Glutamatergic neuron (in vitro differentiated cells): ENCODE results near the gene FBXO2. TPM values are rescaled to one million over a fixed set of nuclear protein-coding genes. Genes with fewer than 3 reads are reported as not detected.

Experiments
- DNase-seq: peaks from one replicate; pipeline ENCODE4 v3.0.0; 2022
- H3K27ac Mint-ChIP-seq: one replicate; pipeline ENCODE4 v1.8.0; 2020; ENCODE audit warnings: mild to moderate bottlenecking, mixed read lengths, inconsistent platforms; ENCODE audit not compliant: unreplicated experiment
- H3K27me3 Mint-ChIP-seq: one replicate; pipeline ENCODE4 v1.8.0; 2020; ENCODE audit warnings: mild to moderate bottlenecking, moderate library complexity, mixed read lengths, inconsistent platforms; ENCODE audit not compliant: unreplicated experiment
- H3K36me3 Mint-ChIP-seq: one replicate; pipeline ENCODE4 v1.8.0; 2020; ENCODE audit warnings: mild to moderate bottlenecking, mixed read lengths, inconsistent platforms; ENCODE audit not compliant: unreplicated experiment
- H3K4me1 Mint-ChIP-seq: one replicate; pipeline ENCODE4 v1.8.0; 2020; ENCODE audit warnings: mild to moderate bottlenecking, low read depth, mixed read lengths, inconsistent platforms; ENCODE audit not compliant: unreplicated experiment
- H3K4me3 Mint-ChIP-seq: one replicate; pipeline ENCODE4 v1.8.0; 2020; ENCODE audit warnings: mild to moderate bottlenecking, mixed read lengths, inconsistent platforms; ENCODE audit not compliant: unreplicated experiment
- H3K9me3 Mint-ChIP-seq: one replicate; pipeline ENCODE4 v1.8.0; 2020; ENCODE audit warnings: mild to moderate bottlenecking, moderate library complexity, mixed read lengths, inconsistent platforms; ENCODE audit not compliant: unreplicated experiment
- total RNA-seq: library from RNA; stranded (reverse); fragmentation: NEBNext Ultra II Directional; extraction: Animal tissue kit (Norgen Biotek cat#: 25700); gene quantifications from one replicate; pipeline ENCODE4 v1.2.1, GENCODE V29; 2021; ENCODE audit not compliant: unreplicated experiment
- TF ChIP-seq, protein P1 (sequence below): fragments of 200-600 bp; sonication (generic); IDR thresholded peaks from one replicate; pipeline ENCODE4 v1.5.0; 2021; ENCODE audit not compliant: partially characterized antibody, unreplicated experiment

Gene FBXO2
- total RNA-seq, 1 donor from 2014 or later, result 22.2 TPM

DNA sequence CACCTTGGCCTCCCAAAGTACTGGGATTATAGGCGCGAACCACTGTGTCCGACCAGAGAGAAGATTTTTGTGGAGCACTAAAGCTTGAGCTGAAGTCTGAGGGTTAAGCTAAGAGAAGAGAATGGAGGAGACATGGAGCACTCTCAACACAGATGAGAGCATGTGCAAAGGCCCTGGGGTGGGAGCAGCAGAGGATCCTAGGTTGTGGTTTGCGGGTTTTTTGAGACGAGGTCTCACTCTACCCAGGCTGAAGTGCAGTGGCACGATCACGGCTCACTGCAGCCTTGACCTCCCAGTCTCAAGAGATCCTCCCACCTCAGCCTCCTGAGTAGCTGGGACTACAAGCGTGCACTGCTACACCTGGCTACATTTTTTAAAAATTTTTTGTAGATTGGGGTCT lies 30.5 kb downstream of the FBXO2 start:
- no peak for DNase-seq
- TF ChIP-seq, protein P1, sequence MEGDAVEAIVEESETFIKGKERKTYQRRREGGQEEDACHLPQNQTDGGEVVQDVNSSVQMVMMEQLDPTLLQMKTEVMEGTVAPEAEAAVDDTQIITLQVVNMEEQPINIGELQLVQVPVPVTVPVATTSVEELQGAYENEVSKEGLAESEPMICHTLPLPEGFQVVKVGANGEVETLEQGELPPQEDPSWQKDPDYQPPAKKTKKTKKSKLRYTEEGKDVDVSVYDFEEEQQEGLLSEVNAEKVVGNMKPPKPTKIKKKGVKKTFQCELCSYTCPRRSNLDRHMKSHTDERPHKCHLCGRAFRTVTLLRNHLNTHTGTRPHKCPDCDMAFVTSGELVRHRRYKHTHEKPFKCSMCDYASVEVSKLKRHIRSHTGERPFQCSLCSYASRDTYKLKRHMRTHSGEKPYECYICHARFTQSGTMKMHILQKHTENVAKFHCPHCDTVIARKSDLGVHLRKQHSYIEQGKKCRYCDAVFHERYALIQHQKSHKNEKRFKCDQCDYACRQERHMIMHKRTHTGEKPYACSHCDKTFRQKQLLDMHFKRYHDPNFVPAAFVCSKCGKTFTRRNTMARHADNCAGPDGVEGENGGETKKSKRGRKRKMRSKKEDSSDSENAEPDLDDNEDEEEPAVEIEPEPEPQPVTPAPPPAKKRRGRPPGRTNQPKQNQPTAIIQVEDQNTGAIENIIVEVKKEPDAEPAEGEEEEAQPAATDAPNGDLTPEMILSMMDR, result no peak
- H3K27me3 Mint-ChIP-seq, result peaks cover 5% of the 10 kb centered on the region
- H3K27ac Mint-ChIP-seq, result no peak overlapping the region
- no peak overlapping the region for H3K4me3 Mint-ChIP-seq
- H3K4me1 Mint-ChIP-seq, result peaks cover 7% of the 10 kb centered on the region
- H3K36me3 Mint-ChIP-seq, result no peaks in the 10 kb centered on the region
- H3K9me3 Mint-ChIP-seq, result peaks cover 6% of the 10 kb centered on the region

GRCh38 chr1:11622398-11622797 lies 31.8 kb downstream of the FBXO2 start:
- Mint-ChIP-seq H3K36me3 (no peaks in the 10 kb centered on the region), H3K27ac (peak overlapping the region; percentile 33), H3K27me3 (peaks cover 3% of the 10 kb centered on the region), H3K9me3 (peaks cover 6% of the 10 kb centered on the region), H3K4me1 (peaks cover 8% of the 10 kb centered on the region), H3K4me3 (peak overlapping the region; percentile 25)
- no peak for DNase-seq
- TF ChIP-seq, protein P1, result no peak

- peaks cover 6% of the 10 kb centered on the region for H3K27me3 Mint-ChIP-seq
- DNase-seq, result no peak
- H3K4me1 Mint-ChIP-seq, result peaks cover 11% of the 10 kb centered on the region
- peaks cover 6% of the 10 kb centered on the region for H3K9me3 Mint-ChIP-seq
- TF ChIP-seq, protein P1, result no peak
- H3K36me3 Mint-ChIP-seq, result no peaks in the 10 kb centered on the region
- no peak overlapping the region for H3K4me3 Mint-ChIP-seq
- H3K27ac Mint-ChIP-seq, result no peak overlapping the region
These were observed 33.3 kb downstream of the FBXO2 start for GRCh38 chr1:11620924-11621323.

DNA sequence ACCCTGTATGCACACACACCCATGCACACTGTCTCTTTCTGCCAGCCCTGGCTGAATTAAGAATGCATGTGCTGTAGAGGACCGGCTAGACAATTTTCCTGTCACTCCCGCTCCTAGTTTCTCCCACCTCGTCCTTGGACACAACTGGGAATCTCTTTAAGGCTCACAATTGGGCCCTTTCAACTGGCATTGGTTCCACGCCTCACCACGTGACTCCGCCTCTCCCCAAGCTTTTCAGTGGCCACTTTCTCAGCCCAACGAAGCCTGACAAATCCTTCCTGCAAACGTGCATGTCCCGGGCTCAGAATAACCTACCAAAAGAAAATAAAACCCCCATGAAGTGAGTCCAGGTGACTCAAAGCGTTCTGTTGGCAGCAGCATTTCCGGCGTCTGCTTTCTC lies 33.8 kb downstream of the FBXO2 start:
- Mint-ChIP-seq H3K27ac (no peak overlapping the region), H3K36me3 (no peaks in the 10 kb centered on the region), H3K4me1 (peaks cover 11% of the 10 kb centered on the region), H3K27me3 (peaks cover 6% of the 10 kb centered on the region), H3K4me3 (no peak overlapping the region), H3K9me3 (peaks cover 6% of the 10 kb centered on the region)
- no peak for DNase-seq
- TF ChIP-seq, protein P1, result no peak

- Mint-ChIP-seq H3K36me3 (no peaks in the 10 kb centered on the region), H3K9me3 (peaks cover 4% of the 10 kb centered on the region), H3K4me1 (peaks cover 11% of the 10 kb centered on the region), H3K27me3 (peaks cover 3% of the 10 kb centered on the region), H3K4me3 (no peak overlapping the region), H3K27ac (no peak overlapping the region)
- TF ChIP-seq, protein P1, result no peak
- DNase-seq, result no peak
These were observed 36.5 kb downstream of the FBXO2 start for GRCh38 chr1:11617741-11618140.
